ENCODE results near the gene PEX1. TPM values are rescaled to one million over a fixed set of nuclear protein-coding genes. Genes with fewer than 3 reads are reported as not detected.

The PEX1 gene
- total and polyA plus RNA-seq, 9 of the 15 experiments (the other 6 are each of a cell fraction or from before 2014, with no cell fraction given): 9.4 to 32.2 (median 19.9) TPM

- no peak for TF ChIP-seq AFF1 (IDR thresholded peaks at IDR 0.05; ENCODE audit: low read depth in 1 of 2, partially characterized antibody in 2 of 2)
- TF ChIP-seq, protein P1, sequence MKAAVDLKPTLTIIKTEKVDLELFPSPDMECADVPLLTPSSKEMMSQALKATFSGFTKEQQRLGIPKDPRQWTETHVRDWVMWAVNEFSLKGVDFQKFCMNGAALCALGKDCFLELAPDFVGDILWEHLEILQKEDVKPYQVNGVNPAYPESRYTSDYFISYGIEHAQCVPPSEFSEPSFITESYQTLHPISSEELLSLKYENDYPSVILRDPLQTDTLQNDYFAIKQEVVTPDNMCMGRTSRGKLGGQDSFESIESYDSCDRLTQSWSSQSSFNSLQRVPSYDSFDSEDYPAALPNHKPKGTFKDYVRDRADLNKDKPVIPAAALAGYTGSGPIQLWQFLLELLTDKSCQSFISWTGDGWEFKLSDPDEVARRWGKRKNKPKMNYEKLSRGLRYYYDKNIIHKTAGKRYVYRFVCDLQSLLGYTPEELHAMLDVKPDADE (conservative IDR thresholded peaks at IDR 0.05; ENCODE audit: control insufficient read depth, low read depth, low read length): no peak
- no peak for TF ChIP-seq ELF4 (CRISPR knock-in tag; IDR thresholded peaks at IDR 0.05)
- 0 out of 2 replicates have a peak, but pooled peaks have one; percentile 84 for TF ChIP-seq KAT7 (CRISPR knock-in tag; IDR thresholded peaks at IDR 0.05; ENCODE audit: borderline replicate concordance)
- no peak for TF ChIP-seq XRCC3 (IDR thresholded peaks at IDR 0.05)
- TF ChIP-seq CTCFL (IDR thresholded peaks at IDR 0.05; ENCODE audit: borderline replicate concordance, insufficient read depth, low read depth, low read length, poor library complexity, severe bottlenecking): peak; percentile 24
- TF ChIP-seq FOSL1 (tag; conservative IDR thresholded peaks at IDR 0.05): peak; percentile 4; the same call in 1 of the 2 replicates
- TF ChIP-seq, protein P2, sequence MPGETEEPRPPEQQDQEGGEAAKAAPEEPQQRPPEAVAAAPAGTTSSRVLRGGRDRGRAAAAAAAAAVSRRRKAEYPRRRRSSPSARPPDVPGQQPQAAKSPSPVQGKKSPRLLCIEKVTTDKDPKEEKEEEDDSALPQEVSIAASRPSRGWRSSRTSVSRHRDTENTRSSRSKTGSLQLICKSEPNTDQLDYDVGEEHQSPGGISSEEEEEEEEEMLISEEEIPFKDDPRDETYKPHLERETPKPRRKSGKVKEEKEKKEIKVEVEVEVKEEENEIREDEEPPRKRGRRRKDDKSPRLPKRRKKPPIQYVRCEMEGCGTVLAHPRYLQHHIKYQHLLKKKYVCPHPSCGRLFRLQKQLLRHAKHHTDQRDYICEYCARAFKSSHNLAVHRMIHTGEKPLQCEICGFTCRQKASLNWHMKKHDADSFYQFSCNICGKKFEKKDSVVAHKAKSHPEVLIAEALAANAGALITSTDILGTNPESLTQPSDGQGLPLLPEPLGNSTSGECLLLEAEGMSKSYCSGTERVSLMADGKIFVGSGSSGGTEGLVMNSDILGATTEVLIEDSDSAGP (CRISPR knock-in tag; IDR thresholded peaks at IDR 0.05): no peak
- no peak for TF ChIP-seq RBM17 (IDR thresholded peaks at IDR 0.05; ENCODE audit: borderline replicate concordance, low read depth, low read length)
- no peak for TF ChIP-seq WHSC1 (IDR thresholded peaks at IDR 0.05; ENCODE audit: low read length)
- no peak for TF ChIP-seq ZSCAN29 (IDR thresholded peaks at IDR 0.05)
- TF ChIP-seq ETV6 (IDR thresholded peaks at IDR 0.05; ENCODE audit: borderline replicate concordance in 1 of 2, low read depth in 2 of 2, low read length in 1 of 2): no peak
- TF ChIP-seq ETV6 (CRISPR knock-in tag; IDR thresholded peaks at IDR 0.05; ENCODE audit: borderline replicate concordance): no peak
- TF ChIP-seq ETV1 (tag; conservative IDR thresholded peaks at IDR 0.05; ENCODE audit: low read depth): no peak
- TF ChIP-seq GABPB2 (CRISPR knock-in tag; conservative IDR thresholded peaks at IDR 0.05): no peak
- no peak for TF ChIP-seq ZNF23 (CRISPR knock-in tag; IDR thresholded peaks at IDR 0.05)
- TF ChIP-seq POLR2AphosphoS5 (IDR thresholded peaks at IDR 0.05; ENCODE audit: control insufficient read depth, insufficient read depth, low read depth, low read length): no peak
- TF ChIP-seq NR1H2 (CRISPR knock-in tag; IDR thresholded peaks at IDR 0.05): no peak
Measured at GRCh38 chr7:92527300-92528187, 776 bp downstream of the PEX1 start (continued).

Measured in K562 (cell line).